ENCODE results near the gene KIFAP3. TPM values are rescaled to one million over a fixed set of nuclear protein-coding genes. Genes with fewer than 3 reads are reported as not detected.

Gene KIFAP3
- total RNA-seq, 1 experiment from 2014 or later, result 3.8 TPM

- no peaks in the 10 kb centered on the region for H3K4me1 ChIP-seq (ENCODE audit: insufficient read depth, low read length)
- no CpG with 5 or more reads among the region's 4 CpGs for WGBS (ENCODE audit: extremely low coverage, insufficient read length, low lambda C conversion rate)
- H2BK120ac ChIP-seq (ENCODE audit: low read depth, low read length, poor library complexity, severe bottlenecking), result no peak overlapping the region
- no peak overlapping the region for H3K23ac ChIP-seq (ENCODE audit: insufficient read length, low read depth, low read length)
- H3K14ac ChIP-seq (ENCODE audit: insufficient read depth, low read length), result no peak overlapping the region
- H3K56ac ChIP-seq (ENCODE audit: insufficient read length, low read depth, low read length), result no peak overlapping the region
- H3K18ac ChIP-seq (ENCODE audit: insufficient read length, low read depth, low read length), result no peak overlapping the region
- H2AFZ ChIP-seq (ENCODE audit: low read length), result no peak overlapping the region
- no peak for DNase-seq
- H4K91ac ChIP-seq (ENCODE audit: insufficient read length, low read depth, low read length), result no peak overlapping the region
- H3K4me3 Mint-ChIP-seq, result no peak overlapping the region
- H4K20me1 ChIP-seq (ENCODE audit: control insufficient read depth, insufficient read depth, insufficient read length), result no peaks in the 10 kb centered on the region
- H3K79me2 ChIP-seq (ENCODE audit: insufficient read depth, low read length), result no peaks in the 10 kb centered on the region
- no peaks in the 10 kb centered on the region for H3K27me3 ChIP-seq (ENCODE audit: insufficient read depth, low read length)
- H3K27ac Mint-ChIP-seq, result no peak overlapping the region
- no peak overlapping the region for H3T11ph ChIP-seq (ENCODE audit: low read length)
- H3K27ac ChIP-seq (ENCODE audit: insufficient read length, low read depth, low read length), result no peak overlapping the region
- H4K5ac ChIP-seq (ENCODE audit: insufficient read length, low read depth, low read length), result no peak overlapping the region
- H3K9me3 Mint-ChIP-seq, result no peaks in the 10 kb centered on the region
- no peaks in the 10 kb centered on the region for H3K23me2 ChIP-seq (ENCODE audit: insufficient read length, low read depth, low read length, poor library complexity, severe bottlenecking)
- H2BK15ac ChIP-seq (ENCODE audit: low read depth, low read length), result no peak overlapping the region
- no peaks in the 10 kb centered on the region for H3K27me3 Mint-ChIP-seq (ENCODE audit: low read depth)
- no peak overlapping the region for H2BK20ac ChIP-seq (ENCODE audit: low read depth, low read length, poor library complexity, severe bottlenecking)
- no peak overlapping the region for H2BK5ac ChIP-seq (ENCODE audit: insufficient read length, low read length)
- no peak overlapping the region for H3K4ac ChIP-seq (ENCODE audit: low read depth, low read length)
- H3K4me1 Mint-ChIP-seq, result peaks cover 4 to 7% of the 10 kb centered on the region in 2 experiments; a peak in 3 of 4 replicates
- H3K4me2 ChIP-seq (ENCODE audit: insufficient read depth, insufficient read length, low read length), result no peak overlapping the region
- no peak overlapping the region for H3K9ac ChIP-seq (ENCODE audit: extremely low read depth, insufficient read length, low read length)
- no peaks in the 10 kb centered on the region for H3K36me3 Mint-ChIP-seq (ENCODE audit: insufficient read depth in 1 of 3, low read depth in 3 of 3)
- no peaks in the 10 kb centered on the region for H3K79me1 ChIP-seq (ENCODE audit: insufficient read depth, low read depth, low read length, poor library complexity, severe bottlenecking)
- no peak overlapping the region for H4K8ac ChIP-seq (replicated peaks; ENCODE audit: insufficient read length, low read depth, low read length)
- H3K9me3 ChIP-seq (ENCODE audit: control insufficient read depth, low read depth, low read length), result no peaks in the 10 kb centered on the region
- no peak overlapping the region for H2AK5ac ChIP-seq (ENCODE audit: insufficient read length, low read length)
- TF ChIP-seq, protein P1, sequence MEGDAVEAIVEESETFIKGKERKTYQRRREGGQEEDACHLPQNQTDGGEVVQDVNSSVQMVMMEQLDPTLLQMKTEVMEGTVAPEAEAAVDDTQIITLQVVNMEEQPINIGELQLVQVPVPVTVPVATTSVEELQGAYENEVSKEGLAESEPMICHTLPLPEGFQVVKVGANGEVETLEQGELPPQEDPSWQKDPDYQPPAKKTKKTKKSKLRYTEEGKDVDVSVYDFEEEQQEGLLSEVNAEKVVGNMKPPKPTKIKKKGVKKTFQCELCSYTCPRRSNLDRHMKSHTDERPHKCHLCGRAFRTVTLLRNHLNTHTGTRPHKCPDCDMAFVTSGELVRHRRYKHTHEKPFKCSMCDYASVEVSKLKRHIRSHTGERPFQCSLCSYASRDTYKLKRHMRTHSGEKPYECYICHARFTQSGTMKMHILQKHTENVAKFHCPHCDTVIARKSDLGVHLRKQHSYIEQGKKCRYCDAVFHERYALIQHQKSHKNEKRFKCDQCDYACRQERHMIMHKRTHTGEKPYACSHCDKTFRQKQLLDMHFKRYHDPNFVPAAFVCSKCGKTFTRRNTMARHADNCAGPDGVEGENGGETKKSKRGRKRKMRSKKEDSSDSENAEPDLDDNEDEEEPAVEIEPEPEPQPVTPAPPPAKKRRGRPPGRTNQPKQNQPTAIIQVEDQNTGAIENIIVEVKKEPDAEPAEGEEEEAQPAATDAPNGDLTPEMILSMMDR (conservative IDR thresholded peaks at IDR 0.05), result no peak
- H2BK12ac ChIP-seq (ENCODE audit: insufficient read length, low read depth, low read length), result no peak overlapping the region
Measured at GRCh38 chr1:169945181-169945580, 129.3 kb downstream of the KIFAP3 start.

All from H9 (cell line).